HepG2 (cell line): ENCODE measurements around the gene CEP128.

Experiments used
- CENPT ChIP-seq: sonication (generic); formaldehyde crosslinking; IDR thresholded peaks from 2 replicates; pipeline ENCODE4 v1.8.0; 2022; ENCODE audit warnings: low read depth, mild to moderate bottlenecking, moderate library complexity, missing genetic modification reagents
- CTCF ChIP-seq: sonication (generic); formaldehyde crosslinking; IDR thresholded peaks from 2 replicates; pipeline ENCODE4 v1.5.0; 2020; ENCODE audit warnings: mild to moderate bottlenecking, missing genetic modification reagents, moderate library complexity
- NR3C1 ChIP-seq: sonication (generic); formaldehyde crosslinking; IDR thresholded peaks from 2 replicates; pipeline ENCODE4 v1.4.0; 2020; ENCODE audit warnings: missing genetic modification reagents
- POLR2A ChIP-seq, 2 experiments: IDR thresholded peaks; 2 replicates each; pipeline ENCODE4 v1.6.1; 2011; ENCODE audit warnings: low read depth in 2 of 2, low read length in 2 of 2, mild to moderate bottlenecking in 1 of 2, moderate library complexity in 1 of 2; ENCODE audit not compliant: insufficient read depth in 1 of 2
- SMAD1 ChIP-seq: sonication (generic); formaldehyde crosslinking; IDR thresholded peaks from 2 replicates; pipeline ENCODE4 v1.4.0; 2020; ENCODE audit warnings: missing genetic modification reagents, low read depth, mild to moderate bottlenecking, borderline replicate concordance
- ZNF10 ChIP-seq: sonication (generic); formaldehyde crosslinking; IDR thresholded peaks from 2 replicates; pipeline ENCODE4 v1.4.0; 2020; ENCODE audit warnings: mild to moderate bottlenecking, low read depth, missing genetic modification reagents, borderline replicate concordance
- TF ChIP-seq, protein P1 (sequence below): IDR thresholded peaks from 2 replicates; pipeline ENCODE4 v1.6.1; 2012; ENCODE audit warnings: inconsistent platforms

DNA sequence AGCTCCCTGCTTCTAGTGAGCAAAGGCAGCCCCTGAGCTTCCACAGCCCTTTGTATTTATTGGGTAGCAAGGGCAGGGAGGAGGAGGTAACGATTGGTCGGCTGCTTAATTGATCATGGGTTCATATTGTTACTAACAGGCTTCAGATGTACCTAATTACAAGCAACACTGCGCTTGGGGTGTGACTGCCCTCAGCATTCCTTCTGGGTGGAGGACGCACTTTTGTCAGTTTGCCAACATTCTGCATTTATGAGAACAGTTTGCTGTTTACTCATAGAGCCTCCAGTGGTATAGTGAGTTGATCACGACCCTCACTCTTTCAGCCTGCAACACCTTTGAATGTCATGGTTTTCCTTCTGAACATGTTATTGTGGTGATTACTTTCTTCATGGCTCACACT, 23.5 kb upstream of the CEP128 start:
- TF ChIP-seq, protein P1, sequence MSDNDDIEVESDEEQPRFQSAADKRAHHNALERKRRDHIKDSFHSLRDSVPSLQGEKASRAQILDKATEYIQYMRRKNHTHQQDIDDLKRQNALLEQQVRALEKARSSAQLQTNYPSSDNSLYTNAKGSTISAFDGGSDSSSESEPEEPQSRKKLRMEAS: no peak
- no peak for TF ChIP-seq SMAD1 (CRISPR knock-in tag)
- no peak for TF ChIP-seq ZNF10
- no peak for TF ChIP-seq NR3C1 (CRISPR knock-in tag)
- no peak for TF ChIP-seq CENPT (CRISPR knock-in tag)
- TF ChIP-seq CTCF (CRISPR knock-in tag): no peak
- TF ChIP-seq POLR2A (IDR thresholded peaks at IDR 0.05; ENCODE audit: insufficient read depth in 1 of 2, low read depth in 2 of 2, low read length in 2 of 2): no peak
